Small intestine (tissue), 7 donors: ENCODE data around the gene EHBP1. TPM values are rescaled to one million over a fixed set of nuclear protein-coding genes. Genes with fewer than 3 reads are reported as not detected.

Experiments used
- DNase-seq, 2 donors: peaks; one replicate each; pipeline versions ENCODE4 v3.0.0 to v3.0.0-alpha.2; 2013
- FAIRE-seq: peaks from 2 replicates; lab custom pipeline; 2012; peaks lifted over from hg19 to GRCh38; lab: Jason Lieb, UNC
- H3K27ac ChIP-seq, 3 donors: one replicate each; pipeline ENCODE4 v1.5.1; 2013; ENCODE audit warnings: low read length in 2 of 3, mild to moderate bottlenecking in 2 of 3, control low read depth in 1 of 3, inconsistent platforms in 1 of 3, low read depth in 1 of 3, moderate library complexity in 1 of 3
- H3K27me3 ChIP-seq, 3 donors: one replicate each; pipeline ENCODE4 v1.6.1; 2013; ENCODE audit warnings: low read length in 3 of 3, inconsistent platforms in 1 of 3; ENCODE audit not compliant: control insufficient read depth in 3 of 3, insufficient read depth in 3 of 3
- H3K36me3 ChIP-seq, 3 donors: one replicate each; pipeline ENCODE4 v1.6.1; 2013; ENCODE audit warnings: low read length in 3 of 3, inconsistent platforms in 1 of 3, low read depth in 1 of 3, mild to moderate bottlenecking in 1 of 3, moderate library complexity in 1 of 3; ENCODE audit not compliant: control insufficient read depth in 3 of 3, insufficient read depth in 2 of 3
- H3K4me1 ChIP-seq, 3 donors: one replicate each; pipeline ENCODE4 v1.6.1; 2013; ENCODE audit warnings: low read length in 2 of 3, inconsistent platforms in 1 of 3, low read depth in 1 of 3, mild to moderate bottlenecking in 1 of 3, moderate library complexity in 1 of 3; ENCODE audit not compliant: control insufficient read depth in 3 of 3, insufficient read depth in 2 of 3
- H3K4me3 ChIP-seq, 3 donors: one replicate each; pipeline ENCODE4 v1.5.1; 2013; ENCODE audit warnings: low read length in 3 of 3, control low read depth in 1 of 3, inconsistent platforms in 1 of 3, low read depth in 1 of 3, mild to moderate bottlenecking in 1 of 3, moderate library complexity in 1 of 3
- H3K9me3 ChIP-seq, 2 donors: one replicate each; pipeline ENCODE4 v1.6.1; 2013; ENCODE audit warnings: low read depth in 1 of 2, low read length in 1 of 2; ENCODE audit not compliant: control insufficient read depth in 2 of 2, insufficient read depth in 1 of 2
- WGBS, 3 donors: extraction: QIAGEN DNeasy Blood & Tissue Kit; methylation state at CpG; one replicate each; pipeline ENCODE4 v1.1.7; 2013; 5-methylcytosine and 5-hydroxymethylcytosine counted together
- polyA plus RNA-seq, 4 donors: library from polyadenylated mRNA; stranded (reverse) in 3 of 4; unstranded in 1 of 4; fragments of 200-250 nt in 3 of 4; fragments of 120-200 nt in 1 of 4; gene quantifications; one replicate each; pipeline versions ENCODE4 v1.2.1 to v1.2.3, GENCODE V29; 2013
- donor health status: healthy with polysubstance abuse.
- donor health status: control.
- donor health status: control.
- donor health status: Bipolar disorder and iron deficiency.
- donor health status: healthy.

The EHBP1 gene
- polyA plus RNA-seq, 4 donors: 11.0 to 29.7 (median 11.5) TPM

- Histone ChIP-seq H3K36me3 (no peaks in the 10 kb centered on the region), H3K4me3 (no peak overlapping the region), H3K27ac (no peak overlapping the region), H3K4me1 (peaks cover 0 to 2% (median 0%) of the 10 kb centered on the region in 3 donors), H3K9me3 (no peaks in the 10 kb centered on the region), H3K27me3 (no peaks in the 10 kb centered on the region)
- DNase-seq (no peak), FAIRE-seq (no peak)
Observed at GRCh38 chr2:62800618-62801017, 95.1 kb downstream of the EHBP1 start.

GRCh38 chr2:62801110-62801509 lies 95.6 kb downstream of the EHBP1 start:
- Histone ChIP-seq H3K27me3 (no peaks in the 10 kb centered on the region), H3K36me3 (peaks cover 0 to 1% (median 0%) of the 10 kb centered on the region in 3 donors), H3K9me3 (peaks cover 0 to 1% of the 10 kb centered on the region in 2 donors), H3K4me3 (no peak overlapping the region), H3K27ac (no peak overlapping the region), H3K4me1 (peaks cover 0 to 2% (median 0%) of the 10 kb centered on the region in 3 donors)
- FAIRE-seq (no peak), DNase-seq (no peak)
- 86 to 92% (median 91%) methylated on average over 4 of the region's 4 CpGs for WGBS, 3 donors

- H3K4me1 ChIP-seq: peaks cover 0 to 2% (median 0%) of the 10 kb centered on the region in 3 donors
- no peak overlapping the region for H3K27ac ChIP-seq
- DNase-seq (peak in 1 of 2 donors; percentile 27), FAIRE-seq (no peak)
- H3K4me3 ChIP-seq: peak overlapping the region in 1 of 3 donors; percentile 6
- no peaks in the 10 kb centered on the region for H3K27me3 ChIP-seq
- peaks cover 0 to 5% (median 0%) of the 10 kb centered on the region in 3 donors for H3K36me3 ChIP-seq
- peaks cover 0 to 8% of the 10 kb centered on the region in 2 donors for H3K9me3 ChIP-seq
- WGBS, 3 donors: 29 to 65% (median 31%) methylated on average over 4 of the region's 4 CpGs
Observed at GRCh38 chr2:62801814-62802523, 96.5 kb downstream of the EHBP1 start.

DNA sequence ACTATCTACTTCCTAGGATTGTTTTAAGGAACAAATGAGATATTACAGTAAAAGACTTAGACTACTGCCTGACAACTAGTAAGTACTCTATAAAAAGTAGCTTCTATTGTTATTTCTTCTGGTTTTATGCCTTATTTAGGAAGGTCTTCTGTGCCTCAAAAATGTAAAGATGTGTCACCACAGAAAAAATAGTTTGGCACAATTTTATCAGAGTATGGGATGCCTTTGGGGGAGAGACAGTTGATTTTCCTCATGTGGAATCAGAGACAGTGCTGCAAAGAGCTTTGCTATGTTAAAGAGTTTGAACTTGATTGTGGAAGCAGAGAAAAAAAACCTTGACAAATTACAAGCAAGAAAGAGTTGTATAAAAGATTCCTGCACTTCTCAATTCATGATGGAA lies 98.4 kb downstream of the EHBP1 start:
- FAIRE-seq (no peak), DNase-seq (no peak)
- no peaks in the 10 kb centered on the region for H3K27me3 ChIP-seq
- H3K9me3 ChIP-seq: peaks cover 0 to 15% of the 10 kb centered on the region in 2 donors
- peaks cover 0 to 7% (median 0%) of the 10 kb centered on the region in 3 donors for H3K36me3 ChIP-seq
- peaks cover 0 to 2% (median 0%) of the 10 kb centered on the region in 3 donors for H3K4me1 ChIP-seq
- no peak overlapping the region for H3K27ac ChIP-seq
- H3K4me3 ChIP-seq: no peak overlapping the region

DNA sequence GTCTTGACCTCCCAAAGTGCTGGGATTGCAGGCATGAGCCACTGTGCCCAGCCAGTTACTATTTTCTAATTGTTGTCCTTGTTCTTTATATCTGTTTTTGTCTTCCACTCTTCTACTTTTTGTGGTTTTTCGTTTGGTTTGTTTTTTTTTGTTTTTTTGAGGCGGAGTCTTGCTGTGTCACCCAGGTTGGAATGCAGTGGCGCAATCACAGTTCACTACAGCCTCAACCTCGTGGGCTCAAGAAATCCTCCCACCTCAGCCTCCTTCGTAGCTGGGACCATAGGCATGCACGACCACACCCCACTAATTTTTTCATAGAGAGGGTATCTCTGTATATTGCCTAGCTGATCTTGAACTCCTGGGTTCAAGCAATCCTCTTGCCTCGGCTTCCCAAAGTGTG lies 100.7 kb downstream of the EHBP1 start:
- no peak overlapping the region for H3K27ac ChIP-seq
- no peak for FAIRE-seq
- peaks cover 0 to 2% (median 0%) of the 10 kb centered on the region in 3 donors for H3K4me1 ChIP-seq
- peaks cover 0 to 7% (median 0%) of the 10 kb centered on the region in 3 donors for H3K36me3 ChIP-seq
- H3K9me3 ChIP-seq: peaks cover 0 to 15% of the 10 kb centered on the region in 2 donors
- H3K27me3 ChIP-seq: no peaks in the 10 kb centered on the region
- WGBS, 3 donors: 92 to 95% (median 94%) methylated on average over 7 of the region's 7 CpGs
- no peak overlapping the region for H3K4me3 ChIP-seq
- no peak for DNase-seq

DNA sequence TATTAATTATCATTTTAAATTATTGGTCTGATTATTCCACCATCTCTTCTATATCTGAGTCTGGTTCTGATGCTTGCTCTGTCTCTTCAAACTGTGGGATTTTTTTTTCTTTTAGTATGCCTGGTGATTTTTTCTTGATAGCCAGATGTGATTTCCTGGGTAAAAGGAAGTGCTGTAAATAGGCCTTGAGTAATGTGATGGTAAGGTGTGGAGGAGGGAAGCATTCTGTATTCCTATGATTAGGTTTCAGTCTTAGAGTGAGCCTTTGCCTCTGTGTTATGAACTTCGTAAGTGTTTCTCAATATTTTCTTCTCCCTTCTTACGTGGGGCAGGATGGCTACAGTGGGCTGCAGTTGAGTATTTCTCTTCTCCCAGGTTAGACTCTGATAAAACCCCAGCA lies 103.0 kb downstream of the EHBP1 start:
- no peak for FAIRE-seq
- no peak overlapping the region for H3K27ac ChIP-seq

GRCh38 chr2:62811086-62811485 lies 105.6 kb downstream of the EHBP1 start:
- H3K4me1 ChIP-seq: no peaks in the 10 kb centered on the region
- no peak for FAIRE-seq

More for the DNA sequence above, 103.0 kb downstream of the EHBP1 start:
- no peak overlapping the region for H3K4me3 ChIP-seq
- peaks cover 0 to 15% of the 10 kb centered on the region in 2 donors for H3K9me3 ChIP-seq
- no peak for DNase-seq
- H3K4me1 ChIP-seq: no peaks in the 10 kb centered on the region
- peaks cover 0 to 7% (median 0%) of the 10 kb centered on the region in 3 donors for H3K36me3 ChIP-seq
- WGBS, 3 donors: 93 to 100% (median 97%) methylated on average over 2 of the region's 2 CpGs
- no peaks in the 10 kb centered on the region for H3K27me3 ChIP-seq

GRCh38 chr2:62811972-62812371 lies 106.5 kb downstream of the EHBP1 start:
- H3K36me3 ChIP-seq: peaks cover 0 to 2% (median 0%) of the 10 kb centered on the region in 3 donors
- no peak overlapping the region for H3K27ac ChIP-seq
- peaks cover 0 to 7% of the 10 kb centered on the region in 2 donors for H3K9me3 ChIP-seq
- no peak overlapping the region for H3K4me3 ChIP-seq
- WGBS, 3 donors: 96 to 100% (median 97%) methylated on average over 2 of the region's 2 CpGs
- H3K4me1 ChIP-seq: no peaks in the 10 kb centered on the region
- DNase-seq (no peak), FAIRE-seq (no peak)
- H3K27me3 ChIP-seq: no peaks in the 10 kb centered on the region

More at GRCh38 chr2:62811086-62811485, 105.6 kb downstream of the EHBP1 start:
- Histone ChIP-seq H3K4me3 (no peak overlapping the region), H3K27me3 (no peaks in the 10 kb centered on the region), H3K9me3 (peaks cover 0 to 14% of the 10 kb centered on the region in 2 donors), H3K27ac (no peak overlapping the region), H3K36me3 (peaks cover 0 to 6% (median 0%) of the 10 kb centered on the region in 3 donors)
- DNase-seq: no peak
- WGBS, 3 donors: 86 to 98% (median 90%) methylated on average over 2 of the region's 2 CpGs
